A673 (cell line): Measurements from ENCODE around the gene MYRFL. TPM values are rescaled to one million over a fixed set of nuclear protein-coding genes. Genes with fewer than 3 reads are reported as not detected.
"Not testable (repeated sequence)": the region's sequence is repeated elsewhere in the genome, so short reads cannot be mapped to it uniquely, and the experiment has no call there.

Source experiments
- BruUV-seq: library from RNA; stranded (reverse); fragments of 400-500 nt; replicated peaks from 2 replicates; lab custom pipeline; 2021; lab: Mats Ljungman, UMichigan
- CTCF ChIA-PET: fragments of 300-600 bp; sonication (Branson Sonifier 250); formaldehyde crosslinking; loops from one replicate; lab custom pipeline; 2022; ENCODE audit warnings: antibody characterized with exemption; lab: Charles Lee
- POLR2A ChIA-PET: fragments of 300-600 bp; sonication (Branson Sonifier 250); formaldehyde crosslinking; loops from one replicate; lab custom pipeline; 2022; ENCODE audit warnings: antibody characterized with exemption; ENCODE audit not compliant: low non-redundant PET; lab: Charles Lee
- DNase-seq: peaks from one replicate; pipeline ENCODE4 v3.0.0-alpha.2; 2015; ENCODE audit warnings: low spot score
- H3K27ac ChIP-seq: fragments of 200-600 bp; sonication (generic); 2 replicates; pipeline ENCODE4 v1.5.1; 2016; ENCODE audit warnings: mixed run types, low read depth, mild to moderate bottlenecking, mixed read lengths, antibody characterized with exemption, low read length; ENCODE audit not compliant: poor library complexity, severe bottlenecking
- H3K27me3 ChIP-seq: fragments of 200-600 bp; sonication (generic); replicated peaks from 2 replicates; pipeline ENCODE4 v1.6.1; 2017; ENCODE audit warnings: mixed run types, low read depth, mild to moderate bottlenecking, mixed read lengths, antibody characterized with exemption, low read length; ENCODE audit not compliant: insufficient read depth, poor library complexity
- H3K36me3 ChIP-seq: fragments of 200-600 bp; sonication (generic); 2 replicates; pipeline ENCODE4 v1.6.1; 2016; ENCODE audit warnings: mixed run types, mild to moderate bottlenecking, mixed read lengths, antibody characterized with exemption, low read length; ENCODE audit not compliant: insufficient read depth, poor library complexity, severe bottlenecking
- H3K4me1 ChIP-seq: fragments of 200-600 bp; sonication (generic); 2 replicates; pipeline ENCODE4 v1.6.1; 2017; ENCODE audit warnings: mixed run types, mild to moderate bottlenecking, mixed read lengths, antibody characterized with exemption, low read length; ENCODE audit not compliant: insufficient read depth, poor library complexity, severe bottlenecking
- H3K4me3 ChIP-seq: fragments of 200-600 bp; sonication (generic); 2 replicates; pipeline ENCODE4 v1.5.1; 2016; ENCODE audit warnings: low read depth, mixed run types, mild to moderate bottlenecking, mixed read lengths, low read length; ENCODE audit not compliant: poor library complexity, severe bottlenecking
- H3K9me3 ChIP-seq: fragments of 200-600 bp; sonication (generic); 2 replicates; pipeline ENCODE4 v1.6.1; 2016; ENCODE audit warnings: mixed run types, low read depth, mild to moderate bottlenecking, mixed read lengths, antibody characterized with exemption, low read length; ENCODE audit not compliant: poor library complexity, severe bottlenecking
- CTCF ChIP-seq: fragments of 300-800, 200-600 bp; sonication (generic); conservative IDR thresholded peaks from 2 replicates; pipeline ENCODE4 v1.5.1; 2017; ENCODE audit warnings: low read depth, mild to moderate bottlenecking, antibody characterized with exemption, low read length, moderate library complexity, mixed read lengths
- EZH2 ChIP-seq: fragments of 200-600 bp; sonication (generic); IDR thresholded peaks from 2 replicates; pipeline ENCODE4 v1.6.1; 2017; ENCODE audit warnings: borderline replicate concordance, low read depth, mild to moderate bottlenecking, mixed read lengths, antibody characterized with exemption, low read length; ENCODE audit not compliant: poor library complexity, severe bottlenecking
- intact Hi-C: fragments of 100-400 bp; cut with micrococcal nuclease; formaldehyde crosslinking; loops from one replicate; pipeline ENCODE4 v1.10.0; 2022; ENCODE audit not compliant: unreplicated experiment
- total RNA-seq: library from RNA; stranded (reverse); gene quantifications from 2 replicates; pipeline ENCODE4 v1.2.3, GENCODE V29; 2021

The MYRFL gene
- total RNA-seq, 1 experiment from 2014 or later, result not detected

GRCh38 chr12:69993433-69993832 is 168.4 kb downstream of the MYRFL start:
- DNase-seq, result no peak
- Histone ChIP-seq H3K27ac (no peak overlapping the region), H3K9me3 (no peaks in the 10 kb centered on the region), H3K4me3 (no peak overlapping the region), H3K36me3 (no peaks in the 10 kb centered on the region), H3K4me1 (peaks cover 19% of the 10 kb centered on the region), H3K27me3 (no peaks in the 10 kb centered on the region)
- ChIA-PET CTCF (no interaction called here), POLR2A (no interaction called here)
- no peak for TF ChIP-seq CTCF
- no peak for TF ChIP-seq EZH2
- no TSS peak for BruUV-seq
- intact Hi-C loops, result no loop called here

- H3K4me3 ChIP-seq, intact Hi-C loops, H3K27ac ChIP-seq, POLR2A ChIA-PET, H3K27me3 ChIP-seq, BruUV-seq, DNase-seq, CTCF ChIA-PET, H3K36me3 ChIP-seq, H3K9me3 ChIP-seq: not testable (repeated sequence)
- H3K4me1 ChIP-seq, result peaks cover 12% of the 10 kb centered on the region
Measured at GRCh38 chr12:69994086-69994485, 169.1 kb downstream of the MYRFL start.

GRCh38 chr12:69994724-69995173 is 169.7 kb downstream of the MYRFL start:
- ChIA-PET CTCF (no interaction called here), POLR2A (no interaction called here)
- no TSS peak for BruUV-seq
- H3K4me1 ChIP-seq, result peaks cover 8% of the 10 kb centered on the region
- intact Hi-C loops, result no loop called here
- no peaks in the 10 kb centered on the region for H3K9me3 ChIP-seq
- TF ChIP-seq CTCF, result no peak
- no peak for TF ChIP-seq EZH2
- H3K36me3 ChIP-seq, result no peaks in the 10 kb centered on the region
- H3K4me3 ChIP-seq, result no peak overlapping the region
- no peak overlapping the region for H3K27ac ChIP-seq
- no peaks in the 10 kb centered on the region for H3K27me3 ChIP-seq
- DNase-seq, result peak; percentile 33

- BruUV-seq, result no TSS peak
- H3K4me1 ChIP-seq, result peaks cover 8% of the 10 kb centered on the region
- H3K9me3 ChIP-seq, result no peaks in the 10 kb centered on the region
- intact Hi-C loops, result no loop called here
- CTCF ChIA-PET, result no interaction called here
- H3K4me3 ChIP-seq, result no peak overlapping the region
- H3K27me3 ChIP-seq, result no peaks in the 10 kb centered on the region
- no peak for DNase-seq
- TF ChIP-seq EZH2 (no peak), CTCF (no peak)
- POLR2A ChIA-PET, result no interaction called here
- H3K27ac ChIP-seq, result no peak overlapping the region
- no peaks in the 10 kb centered on the region for H3K36me3 ChIP-seq
Measured at GRCh38 chr12:69996241-69996640, 171.2 kb downstream of the MYRFL start.
